ENCODE measurements around the gene UBE2J1. TPM values are rescaled to one million over a fixed set of nuclear protein-coding genes. Genes with fewer than 3 reads are reported as not detected.
A peak's percentile ranks its signal among the peaks of the same experiment; 100 is the strongest.
"Not testable (repeated sequence)": the region's sequence is repeated elsewhere in the genome, so short reads cannot be mapped to it uniquely, and the experiment has no call there.

UBE2J1 gene, protein sequence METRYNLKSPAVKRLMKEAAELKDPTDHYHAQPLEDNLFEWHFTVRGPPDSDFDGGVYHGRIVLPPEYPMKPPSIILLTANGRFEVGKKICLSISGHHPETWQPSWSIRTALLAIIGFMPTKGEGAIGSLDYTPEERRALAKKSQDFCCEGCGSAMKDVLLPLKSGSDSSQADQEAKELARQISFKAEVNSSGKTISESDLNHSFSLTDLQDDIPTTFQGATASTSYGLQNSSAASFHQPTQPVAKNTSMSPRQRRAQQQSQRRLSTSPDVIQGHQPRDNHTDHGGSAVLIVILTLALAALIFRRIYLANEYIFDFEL
- 10 to 100 TPM; 28.8 to 29.0 TPM for total RNA-seq

DNA sequence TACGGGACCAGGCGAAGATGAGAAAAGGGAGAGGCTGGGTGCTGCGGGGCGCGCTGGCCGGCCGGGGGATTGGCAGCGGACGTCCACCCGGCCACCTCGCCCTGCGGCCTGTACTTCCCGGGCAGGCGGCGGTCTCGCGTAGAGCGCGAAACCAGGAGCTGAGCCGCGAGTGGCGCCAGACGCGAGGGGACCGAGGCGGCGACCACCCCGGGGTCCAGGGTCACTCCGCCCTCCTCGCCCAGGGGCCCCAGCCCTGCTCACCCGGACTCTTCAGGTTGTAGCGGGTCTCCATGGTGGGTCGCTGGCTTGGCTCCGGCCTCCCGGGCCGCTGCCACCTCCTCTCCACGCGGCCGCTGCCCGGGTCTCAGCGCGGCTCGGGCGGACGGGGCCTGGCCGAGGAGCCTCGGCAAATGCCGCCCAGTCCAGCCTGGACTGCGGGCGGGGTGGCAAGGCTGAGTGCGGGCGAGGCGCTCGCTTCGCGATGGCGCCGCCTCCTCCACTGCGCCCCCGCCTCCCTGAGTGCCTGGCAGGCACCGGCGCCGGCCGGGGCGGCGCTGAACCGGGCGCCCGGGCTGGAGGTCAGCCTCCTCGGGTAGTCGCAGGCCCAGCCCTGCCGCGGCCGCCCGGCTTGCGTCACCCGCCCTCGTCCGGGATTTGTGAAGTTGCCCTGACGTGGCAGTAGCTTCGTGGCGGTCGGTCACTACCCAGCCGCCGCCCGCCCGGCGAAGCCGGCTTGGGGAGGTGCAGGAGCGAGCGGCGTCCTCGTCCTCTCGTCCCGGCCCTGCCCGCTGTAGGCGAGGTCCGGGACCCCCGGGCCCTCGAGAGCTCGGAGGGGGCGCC, at the start of gene UBE2J1:
UBE2J1 (minus strand) TSS at position 445 of the 840 bp plus-strand sequence; CDS start at position 292, 153 bp downstream.
- DNase-seq = peak; percentile 82
- Mint-ChIP-seq H3K36me3 (peaks cover 20% of the 10 kb centered on the region), H3K9me3 (peaks cover 4% of the 10 kb centered on the region), H3K27ac (peak within 1 kb of the TSS; percentile 93), H3K27me3 (no peaks in the 10 kb centered on the region), H3K4me3 (peak within 1 kb of the TSS; percentile 95), H3K4me1 (peaks cover 72% of the 10 kb centered on the region)

- Mint-ChIP-seq H3K27me3 (no peaks in the 10 kb centered on the region), H3K36me3 (peaks cover 3% of the 10 kb centered on the region), H3K4me1 (peaks cover 5% of the 10 kb centered on the region), H3K4me3 (no peak overlapping the region), H3K27ac (no peak overlapping the region), H3K9me3 (no peaks in the 10 kb centered on the region)
- no peak for DNase-seq
Measured at GRCh38 chr6:89400912-89401399, 48.4 kb upstream of the UBE2J1 start.

DNA sequence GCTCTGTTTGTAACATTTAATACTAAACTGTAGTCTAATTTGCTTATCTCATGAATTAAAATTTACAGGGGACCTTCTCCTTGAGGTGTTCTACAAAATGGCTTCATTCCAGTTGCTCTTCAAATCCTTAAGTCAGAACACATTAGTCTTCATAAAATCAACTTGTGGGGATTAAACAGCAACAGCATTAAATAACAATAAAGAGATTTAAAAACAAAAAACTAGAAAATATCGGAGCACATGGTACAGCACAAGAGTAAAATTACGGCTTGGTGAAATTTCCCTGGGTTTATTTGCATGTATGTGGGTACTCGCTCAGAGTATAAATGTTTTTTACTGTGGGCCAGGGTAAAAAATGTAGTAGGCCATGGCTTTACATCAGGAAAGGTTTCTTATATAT, 47.5 kb upstream of the UBE2J1 start:
- no peaks in the 10 kb centered on the region for H3K9me3 Mint-ChIP-seq

DNA sequence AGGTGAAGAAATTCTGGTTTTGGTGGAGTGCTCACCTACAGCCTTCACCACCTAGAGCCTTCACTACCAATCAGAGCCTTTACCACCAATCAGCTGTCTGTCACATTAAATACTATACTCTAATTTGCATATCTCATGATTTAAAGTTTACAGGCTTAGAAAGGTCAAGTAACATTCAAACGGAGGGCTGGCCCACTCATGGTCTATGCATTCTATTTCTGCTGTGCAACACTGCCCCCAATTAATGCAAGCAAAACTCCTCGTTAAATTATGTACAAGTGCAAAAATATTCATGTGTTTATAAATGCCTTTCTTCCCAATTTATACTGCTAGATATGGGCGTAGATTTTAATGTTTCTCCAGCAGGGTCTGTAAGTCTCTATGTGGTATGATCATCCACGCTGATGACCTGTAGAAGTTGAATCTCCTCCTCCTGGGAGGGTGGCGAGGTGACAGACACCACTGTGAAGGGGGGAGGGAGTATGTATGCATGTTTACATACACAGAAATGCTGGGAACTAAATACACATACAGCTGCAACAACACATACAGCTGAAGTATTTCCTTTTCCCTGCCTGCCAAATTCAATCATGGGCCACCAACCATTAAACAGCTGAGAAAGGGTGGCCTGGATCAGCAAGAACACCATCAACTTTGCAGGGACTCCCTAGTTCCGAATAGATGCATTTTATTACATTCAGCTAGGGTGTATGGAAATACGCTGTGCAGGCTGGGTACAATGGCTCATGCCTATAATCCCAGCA, 46.4 kb upstream of the UBE2J1 start:
- DNase-seq = no peak
- Mint-ChIP-seq H3K9me3 (no peaks in the 10 kb centered on the region), H3K4me1 (peaks cover 5% of the 10 kb centered on the region), H3K27ac (no peak overlapping the region), H3K36me3 (peaks cover 3% of the 10 kb centered on the region), H3K27me3 (no peaks in the 10 kb centered on the region), H3K4me3 (no peak overlapping the region)

More for the DNA sequence above, 47.5 kb upstream of the UBE2J1 start:
- DNase-seq = no peak
- Mint-ChIP-seq H3K4me1 (peaks cover 5% of the 10 kb centered on the region), H3K27ac (no peak overlapping the region), H3K27me3 (no peaks in the 10 kb centered on the region), H3K36me3 (peaks cover 3% of the 10 kb centered on the region), H3K4me3 (no peak overlapping the region)

DNA sequence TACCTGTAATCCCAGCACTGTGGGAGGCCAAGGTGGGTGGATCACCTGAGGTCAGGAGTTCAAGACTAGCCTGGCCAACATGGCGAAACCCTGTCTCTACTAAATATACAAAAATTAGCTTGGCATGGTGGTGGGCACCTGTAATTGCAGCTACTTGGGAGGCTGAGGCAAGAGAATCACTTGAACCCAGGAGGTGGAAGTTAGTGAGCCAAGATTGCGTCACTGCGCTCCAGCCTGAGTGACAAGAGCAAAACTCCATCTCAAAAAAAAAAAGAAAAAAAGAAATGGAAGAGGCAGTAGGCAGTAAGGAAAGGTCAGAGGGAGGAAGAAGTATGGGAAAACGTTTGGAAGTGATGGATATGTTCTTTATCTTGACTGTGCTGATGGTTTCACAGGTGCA, 45.4 kb upstream of the UBE2J1 start:
- H3K36me3 Mint-ChIP-seq = peaks cover 11% of the 10 kb centered on the region
- H3K4me3 Mint-ChIP-seq, H3K4me1 Mint-ChIP-seq, H3K9me3 Mint-ChIP-seq, DNase-seq, H3K27ac Mint-ChIP-seq, H3K27me3 Mint-ChIP-seq: not testable (repeated sequence)

- DNase-seq = no peak
- H3K36me3 Mint-ChIP-seq = peaks cover 12% of the 10 kb centered on the region
- no peaks in the 10 kb centered on the region for H3K27me3 Mint-ChIP-seq
- H3K4me1 Mint-ChIP-seq = peaks cover 2% of the 10 kb centered on the region
- no peak overlapping the region for H3K4me3 Mint-ChIP-seq
- H3K27ac Mint-ChIP-seq = no peak overlapping the region
- H3K9me3 Mint-ChIP-seq = peaks cover 9% of the 10 kb centered on the region
Measured at GRCh38 chr6:89393659-89394058, 41.1 kb upstream of the UBE2J1 start.

DNA sequence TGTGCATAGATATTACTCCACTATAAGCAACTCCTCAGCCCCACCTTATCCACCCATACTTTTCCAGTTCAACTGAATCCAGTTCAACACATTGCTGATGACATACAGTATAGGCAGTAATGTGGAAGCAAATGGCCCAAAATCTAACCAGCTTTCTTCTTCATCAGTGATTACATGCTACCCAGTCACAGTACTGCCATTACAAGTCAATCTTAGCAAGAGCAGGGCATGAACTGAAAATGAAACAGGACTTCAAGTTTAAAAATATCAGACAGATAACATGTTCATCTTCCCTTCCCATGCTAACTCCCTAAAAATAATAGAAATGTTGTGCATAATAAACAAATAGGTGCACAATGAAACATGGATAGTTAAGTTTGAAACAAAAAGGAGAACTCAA, 40.3 kb upstream of the UBE2J1 start:
- Mint-ChIP-seq H3K4me3 (no peak overlapping the region), H3K27ac (no peak overlapping the region), H3K9me3 (peaks cover 9% of the 10 kb centered on the region), H3K4me1 (no peaks in the 10 kb centered on the region), H3K36me3 (peaks cover 12% of the 10 kb centered on the region), H3K27me3 (no peaks in the 10 kb centered on the region)
- no peak for DNase-seq

DNA sequence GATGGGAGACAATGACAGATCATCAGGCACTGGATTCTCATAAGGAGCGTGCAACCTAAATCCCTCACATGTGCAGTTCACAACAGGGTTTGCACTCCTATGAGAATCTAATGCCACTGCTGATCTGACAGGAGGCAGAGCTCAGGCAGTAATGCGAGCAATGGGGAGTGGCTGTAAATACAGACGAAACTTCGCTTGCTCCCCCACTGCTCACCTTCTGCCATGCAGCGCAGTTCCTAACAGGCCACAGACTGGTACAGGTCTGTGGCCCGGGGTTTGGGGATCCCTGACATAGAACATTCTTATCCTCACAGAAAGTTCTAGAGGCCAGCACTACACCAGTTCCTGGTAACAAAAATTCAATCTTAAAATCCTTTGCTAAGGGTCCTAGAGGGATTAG, 36.3 kb upstream of the UBE2J1 start:
- no peak for DNase-seq
- no peaks in the 10 kb centered on the region for H3K27me3 Mint-ChIP-seq
- no peak overlapping the region for H3K27ac Mint-ChIP-seq
- H3K36me3 Mint-ChIP-seq = peaks cover 8% of the 10 kb centered on the region
- no peak overlapping the region for H3K4me3 Mint-ChIP-seq
- peaks cover 8% of the 10 kb centered on the region for H3K9me3 Mint-ChIP-seq
- peaks cover 7% of the 10 kb centered on the region for H3K4me1 Mint-ChIP-seq

DNA sequence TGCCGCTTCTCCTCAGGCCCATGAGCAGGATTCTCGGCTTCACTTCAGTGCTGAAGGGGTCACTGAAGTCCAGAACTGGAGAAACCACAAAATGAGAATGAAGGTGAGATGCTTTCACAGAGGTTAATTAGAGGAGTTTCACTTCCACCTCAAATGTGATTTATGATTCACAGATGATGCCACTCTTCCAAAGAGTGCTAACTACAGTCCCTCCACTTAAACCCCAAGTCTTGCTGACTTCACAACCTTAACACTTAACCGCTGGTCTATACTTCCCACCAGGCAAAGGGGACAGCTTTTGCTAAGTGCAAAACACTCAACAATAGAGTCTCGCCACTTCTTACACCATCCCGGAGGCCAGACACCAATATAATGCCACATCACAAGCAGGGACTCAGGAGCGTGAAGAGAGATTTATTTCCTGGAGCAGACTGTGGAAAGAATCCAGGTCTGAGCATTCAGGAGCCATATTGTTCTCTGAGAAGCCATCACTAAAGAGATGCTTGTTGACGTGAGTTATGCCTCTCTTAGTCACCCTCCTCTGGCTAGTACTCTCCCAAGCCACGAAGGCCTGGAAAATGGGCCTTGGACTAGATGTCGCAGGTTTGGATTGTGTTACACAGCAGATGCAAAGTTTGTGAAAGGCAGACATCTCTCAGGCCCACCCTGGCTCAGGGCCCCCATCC, 35.1 kb upstream of the UBE2J1 start:
- Mint-ChIP-seq H3K9me3 (peaks cover 1% of the 10 kb centered on the region), H3K4me3 (no peak overlapping the region), H3K27me3 (no peaks in the 10 kb centered on the region), H3K27ac (no peak overlapping the region), H3K36me3 (no peaks in the 10 kb centered on the region), H3K4me1 (peaks cover 7% of the 10 kb centered on the region)
- DNase-seq = no peak

DNA sequence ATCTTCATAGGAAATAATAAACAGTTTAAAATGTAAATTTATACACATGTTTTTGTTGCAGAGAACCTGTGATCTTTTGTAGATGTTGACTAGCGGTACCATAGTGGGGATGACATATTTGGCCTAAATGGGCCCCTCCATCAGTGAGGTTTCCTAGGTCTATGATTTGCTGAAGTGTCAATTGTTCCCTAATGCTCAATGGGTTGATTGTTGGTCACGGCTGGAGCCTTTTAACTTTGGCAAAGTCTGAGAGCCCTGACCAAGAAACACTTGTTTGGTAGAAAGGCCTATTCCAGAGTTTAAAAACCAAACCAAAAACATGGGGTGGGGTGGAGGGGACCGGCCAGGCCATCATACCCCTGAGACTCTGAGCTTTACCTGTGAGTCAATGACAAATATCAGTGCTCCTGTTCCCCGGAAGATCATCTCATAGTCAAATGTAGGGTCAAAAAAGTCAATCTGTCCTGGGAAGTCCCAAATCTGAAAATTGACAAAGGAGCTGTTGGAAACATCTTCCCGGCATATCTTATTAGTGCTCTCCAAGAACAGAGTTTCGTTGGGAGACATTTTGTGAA, 34.5 kb upstream of the UBE2J1 start:
- Mint-ChIP-seq H3K9me3 (peaks cover 1% of the 10 kb centered on the region), H3K27me3 (no peaks in the 10 kb centered on the region), H3K4me3 (no peak overlapping the region), H3K4me1 (peaks cover 7% of the 10 kb centered on the region), H3K36me3 (no peaks in the 10 kb centered on the region), H3K27ac (no peak overlapping the region)
- DNase-seq = no peak

GRCh38 chr6:89385846-89386245, 33.3 kb upstream of the UBE2J1 start:
- Mint-ChIP-seq H3K9me3 (peaks cover 1% of the 10 kb centered on the region), H3K27me3 (no peaks in the 10 kb centered on the region), H3K27ac (no peak overlapping the region), H3K4me1 (peaks cover 7% of the 10 kb centered on the region), H3K4me3 (no peak overlapping the region), H3K36me3 (no peaks in the 10 kb centered on the region)
- no peak for DNase-seq

GRCh38 chr6:89385156-89385667, 32.7 kb upstream of the UBE2J1 start:
- Mint-ChIP-seq H3K27ac (no peak overlapping the region), H3K27me3 (no peaks in the 10 kb centered on the region), H3K36me3 (no peaks in the 10 kb centered on the region), H3K9me3 (no peaks in the 10 kb centered on the region), H3K4me1 (peaks cover 7% of the 10 kb centered on the region), H3K4me3 (no peak overlapping the region)
- no peak for DNase-seq

- Mint-ChIP-seq H3K4me3 (no peak overlapping the region), H3K27ac (no peak overlapping the region), H3K9me3 (no peaks in the 10 kb centered on the region), H3K36me3 (no peaks in the 10 kb centered on the region), H3K27me3 (no peaks in the 10 kb centered on the region), H3K4me1 (peaks cover 3% of the 10 kb centered on the region)
- no peak for DNase-seq
Measured at GRCh38 chr6:89381031-89381430, 28.5 kb upstream of the UBE2J1 start.

DNA sequence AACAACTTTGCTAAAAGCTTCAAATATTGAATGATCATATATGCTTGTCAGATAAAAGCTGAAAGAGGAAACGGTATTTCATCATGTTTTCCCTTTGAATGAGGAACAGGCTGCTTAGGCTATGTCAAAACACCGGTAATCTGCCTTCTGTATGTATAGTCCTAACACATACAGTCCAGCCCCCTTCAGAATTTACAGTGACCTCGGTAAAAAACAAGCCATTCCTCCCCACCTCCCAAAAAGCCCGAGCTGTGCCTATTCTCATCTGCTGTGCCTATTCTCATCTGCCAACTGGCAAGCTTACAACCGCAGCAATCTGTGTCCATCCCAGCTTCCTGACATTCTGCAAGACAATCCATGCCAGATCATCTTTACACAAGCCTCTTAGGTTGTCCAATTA, 26.8 kb upstream of the UBE2J1 start:
- Mint-ChIP-seq H3K4me1 (peaks cover 10% of the 10 kb centered on the region), H3K27ac (no peak overlapping the region), H3K27me3 (no peaks in the 10 kb centered on the region), H3K36me3 (no peaks in the 10 kb centered on the region), H3K4me3 (no peak overlapping the region), H3K9me3 (no peaks in the 10 kb centered on the region)
- no peak for DNase-seq

All from activated naive CD8-positive, alpha-beta T cell treated with anti-CD3 and anti-CD28 coated beads for 36 hours (primary cell).